ENCODE data around the gene FAM222A.

- TF ChIP-seq CTCF (IDR thresholded peaks at IDR 0.05) (no peak), TCF7L2 (IDR thresholded peaks at IDR 0.05; ENCODE audit: low read depth, low read length) (no peak), REST (IDR thresholded peaks at IDR 0.05; ENCODE audit: insufficient read depth in 1 of 2, low read depth in 2 of 2, low read length in 1 of 2) (no peak), POLR2AphosphoS5 (IDR thresholded peaks at IDR 0.05; ENCODE audit: low read depth, low read length) (no peak), SIN3A (IDR thresholded peaks at IDR 0.05; ENCODE audit: borderline replicate concordance, insufficient read depth, low read depth, low read length) (no peak)
These were observed 14.4 kb downstream of the FAM222A start for GRCh38 chr12:109727746-109728726.
